GM12872 (cell line): ENCODE data around the gene ZFPM1.

Experiments used
- CTCF ChIP-seq: IDR thresholded peaks from 3 replicates; pipeline ENCODE4 v1.5.1; 2011; ENCODE audit warnings: low read depth, mild to moderate bottlenecking, low read length, moderate library complexity; ENCODE audit not compliant: insufficient read depth

The ZFPM1 gene

DNA sequence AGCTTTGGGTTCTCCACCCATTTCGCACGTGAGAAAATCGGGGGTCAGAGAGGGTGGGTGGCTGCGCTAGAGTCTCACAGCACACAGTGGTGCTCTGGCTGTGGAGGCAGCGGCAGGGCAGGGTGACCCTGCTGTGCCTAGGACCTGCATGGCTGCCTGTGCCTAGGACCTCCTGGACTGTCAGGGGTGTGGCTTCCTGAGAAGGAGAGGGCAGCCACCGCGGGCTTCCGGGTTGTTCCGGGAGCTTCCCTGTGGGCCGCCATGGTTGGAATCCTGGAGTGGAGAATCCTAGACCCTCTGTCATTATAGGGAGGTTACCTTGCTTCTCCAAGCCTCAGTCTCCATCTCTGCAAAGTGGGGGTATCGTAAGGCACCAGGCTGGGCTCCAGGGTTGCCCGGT lies 9.3 kb downstream of the ZFPM1 start:
- TF ChIP-seq CTCF: no peak

- TF ChIP-seq CTCF: no peak
Measured at GRCh38 chr16:88463411-88463810, 10.3 kb downstream of the ZFPM1 start.

- TF ChIP-seq CTCF: no peak
Measured at GRCh38 chr16:88464447-88465318, 11.6 kb downstream of the ZFPM1 start.

DNA sequence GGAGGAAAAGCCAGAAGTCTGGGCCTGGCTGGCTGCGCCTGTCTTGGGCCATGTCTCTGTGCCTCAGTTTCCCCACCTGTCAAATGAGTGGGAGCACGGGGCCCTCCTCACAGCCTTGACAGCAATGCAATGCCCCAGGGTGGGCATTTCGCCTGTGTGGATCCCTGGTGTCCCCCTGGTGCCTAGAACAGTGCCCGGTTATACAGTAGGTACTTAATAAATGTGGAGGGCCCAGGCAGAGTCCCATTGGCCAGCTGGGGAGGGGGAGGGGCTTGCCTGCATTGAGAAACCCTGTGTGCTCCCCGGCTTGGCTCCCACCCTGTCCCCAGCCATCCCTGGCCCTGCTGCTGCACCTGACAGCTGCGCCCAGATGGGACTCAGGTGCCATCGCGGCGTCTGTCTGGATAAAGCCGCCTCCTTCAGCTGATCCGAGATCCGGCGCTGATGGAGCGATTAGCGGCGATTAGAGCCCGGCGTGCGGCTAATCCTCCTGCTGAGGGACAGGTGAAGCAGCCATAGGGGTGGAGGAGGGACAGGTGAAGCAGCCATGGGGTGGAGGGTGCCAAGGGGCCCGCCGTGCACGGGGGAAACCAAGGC lies 12.4 kb downstream of the ZFPM1 start:
- TF ChIP-seq CTCF: no peak

- TF ChIP-seq CTCF: no peak
Measured at GRCh38 chr16:88466175-88466862, 13.2 kb downstream of the ZFPM1 start.

DNA sequence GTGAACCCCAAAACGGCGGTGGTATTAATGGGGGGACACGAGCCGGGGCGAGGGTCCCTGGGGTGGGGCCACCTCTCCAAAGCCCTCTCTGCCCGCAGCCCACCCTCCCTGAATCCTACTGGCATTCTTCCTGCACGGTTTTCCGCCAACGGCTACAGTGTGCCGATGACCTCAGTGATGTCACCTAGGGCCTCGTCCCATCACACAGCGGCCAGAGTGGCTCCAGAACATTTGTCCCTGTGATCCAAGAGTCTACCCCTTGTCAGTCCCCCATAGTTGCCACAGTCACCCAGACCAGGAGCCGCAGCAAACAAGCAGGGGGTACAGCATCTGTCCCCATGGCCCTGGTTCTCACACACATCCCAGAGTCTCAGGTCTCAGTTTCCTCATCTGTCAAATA lies 13.9 kb downstream of the ZFPM1 start:
- no peak for TF ChIP-seq CTCF

- no peak for TF ChIP-seq CTCF
Measured at GRCh38 chr16:88467541-88467944, 14.5 kb downstream of the ZFPM1 start.
